H1 (cell line): ENCODE results near the gene TPBG.

ENCODE experiments used
- BCL11A ChIP-seq, 2 experiments: IDR thresholded peaks; one replicate each; pipeline ENCODE4 v1.6.1; 2011; ENCODE audit warnings: low read depth in 2 of 2, low read length in 2 of 2, mild to moderate bottlenecking in 2 of 2
- CREB1 ChIP-seq: IDR thresholded peaks from 2 replicates; pipeline ENCODE4 v1.6.1; 2012; ENCODE audit warnings: inconsistent platforms
- CTCF ChIP-seq, 3 experiments: IDR thresholded peaks; 1 replicate in 2 of 3; 2 replicates in 1 of 3; pipeline versions ENCODE4 v1.5.1 to v1.6.1; 2011; ENCODE audit warnings: low read length in 3 of 3, mild to moderate bottlenecking in 3 of 3, inconsistent platforms in 2 of 3, low read depth in 1 of 3, moderate library complexity in 1 of 3; ENCODE audit not compliant: insufficient read depth in 1 of 3; ENCODE audit errors: control extremely low read depth in 1 of 3
- EZH2 ChIP-seq: fragments of 200-600 bp; sonication (generic); IDR thresholded peaks from 2 replicates; pipeline ENCODE4 v1.7.1; 2012; ENCODE audit warnings: low read depth, mild to moderate bottlenecking, moderate library complexity, low read length, inconsistent platforms; ENCODE audit not compliant: severe bottlenecking
- KDM5A ChIP-seq: fragments of 200-600 bp; IDR thresholded peaks from 2 replicates; pipeline ENCODE4 v1.7.1; 2012; ENCODE audit warnings: mild to moderate bottlenecking, low read length, inconsistent platforms, mixed read lengths
- POLR2A ChIP-seq, 2 experiments: IDR thresholded peaks; 1 replicate in 1 of 2; 2 replicates in 1 of 2; pipeline ENCODE4 v1.6.1; 2011; ENCODE audit warnings: low read depth in 2 of 2, low read length in 2 of 2, mild to moderate bottlenecking in 2 of 2; ENCODE audit errors: control extremely low read depth in 1 of 2
- RAD21 ChIP-seq, 2 experiments: IDR thresholded peaks in 1 of 2; conservative IDR thresholded peaks in 1 of 2; 2 replicates each; pipeline ENCODE4 v1.6.1; 2011; ENCODE audit warnings: low read depth in 2 of 2, low read length in 2 of 2, improper control_type of control experiment in 1 of 2, inconsistent platforms in 1 of 2, mild to moderate bottlenecking in 1 of 2, moderate library complexity in 1 of 2
- SIN3A ChIP-seq, 2 experiments: IDR thresholded peaks in 1 of 2; conservative IDR thresholded peaks in 1 of 2; 2 replicates each; pipeline ENCODE4 v1.6.1; 2011 to 2012; ENCODE audit warnings: low read length in 2 of 2, improper control_type of control experiment in 1 of 2, low read depth in 1 of 2, mild to moderate bottlenecking in 1 of 2
- ZNF274 ChIP-seq: IDR thresholded peaks from 2 replicates; pipeline ENCODE4 v1.7.0; 2012; ENCODE audit warnings: low read length, borderline replicate concordance; ENCODE audit errors: extremely low read depth

DNA sequence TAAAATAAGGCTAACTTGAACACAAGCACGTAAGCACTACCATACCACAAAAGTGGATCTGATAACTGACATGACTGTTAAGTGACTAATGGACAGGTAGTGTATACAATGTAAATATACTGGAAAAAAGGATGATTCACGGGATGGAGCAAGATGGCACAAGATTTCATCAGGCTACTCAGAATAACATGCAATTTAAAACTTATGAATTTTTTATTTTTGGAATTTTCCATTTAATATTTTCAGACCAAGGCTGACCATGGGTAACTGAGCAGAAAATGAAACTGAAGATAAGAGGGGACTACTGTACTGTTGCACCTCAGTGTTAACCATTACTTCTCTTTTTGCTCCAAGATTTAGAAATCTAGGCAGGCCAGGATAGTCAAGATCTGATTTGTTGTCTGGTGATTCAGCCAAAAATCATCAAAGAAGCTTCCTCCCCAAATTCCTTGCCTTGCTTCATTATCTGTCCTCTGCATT, 45.4 kb downstream of the TPBG start:
- TF ChIP-seq RAD21 (IDR thresholded peaks at IDR 0.05 in 1 of 2, conservative IDR thresholded peaks at IDR 0.05 in 1 of 2; ENCODE audit: low read depth in 2 of 2, low read length in 2 of 2), result no peak
- no peak for TF ChIP-seq ZNF274
- no peak for TF ChIP-seq POLR2A (IDR thresholded peaks at IDR 0.05; ENCODE audit: control extremely low read depth in 1 of 2, low read depth in 2 of 2, low read length in 2 of 2)
- TF ChIP-seq EZH2, result no peak
- TF ChIP-seq CREB1, result no peak
- no peak for TF ChIP-seq CTCF (IDR thresholded peaks at IDR 0.05; ENCODE audit: control extremely low read depth in 1 of 3, insufficient read depth in 1 of 3, low read depth in 1 of 3, low read length in 3 of 3)
- TF ChIP-seq SIN3A (conservative IDR thresholded peaks at IDR 0.05 in 1 of 2, IDR thresholded peaks at IDR 0.05 in 1 of 2; ENCODE audit: low read depth in 1 of 2, low read length in 2 of 2), result no peak
- no peak for TF ChIP-seq BCL11A (IDR thresholded peaks at IDR 0.05; ENCODE audit: low read depth in 2 of 2, low read length in 2 of 2)
- TF ChIP-seq KDM5A, result no peak
